HG03175 (cell line): Measurements from ENCODE around the gene PASD1.

Experiments used
- ATAC-seq: cut with Tn5 transposase; IDR thresholded peaks from one replicate; pipeline ENCODE4 v1.9.1; 2021; ENCODE audit warnings: mild to moderate bottlenecking, moderate library complexity; ENCODE audit not compliant: unreplicated experiment

Gene PASD1

DNA sequence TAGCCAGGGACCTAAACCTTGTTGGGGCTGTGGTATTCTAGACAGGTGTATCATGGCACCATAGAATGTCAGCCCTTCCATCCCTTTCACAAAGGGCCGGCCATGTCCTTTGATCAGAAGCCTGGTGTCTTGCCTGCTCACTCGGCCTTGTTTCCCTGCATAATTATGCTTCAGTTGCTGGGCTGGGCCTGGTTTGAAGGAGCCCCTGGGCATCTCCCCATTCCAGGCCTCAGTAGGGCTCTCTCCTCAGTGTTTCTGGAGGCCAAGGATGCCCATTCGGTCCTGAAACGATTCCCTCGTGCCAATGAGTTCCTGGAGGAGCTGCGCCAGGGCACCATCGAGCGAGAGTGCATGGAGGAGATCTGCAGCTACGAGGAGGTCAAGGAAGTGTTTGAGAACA lies 136.3 kb downstream of the PASD1 start:
- no peak for ATAC-seq

DNA sequence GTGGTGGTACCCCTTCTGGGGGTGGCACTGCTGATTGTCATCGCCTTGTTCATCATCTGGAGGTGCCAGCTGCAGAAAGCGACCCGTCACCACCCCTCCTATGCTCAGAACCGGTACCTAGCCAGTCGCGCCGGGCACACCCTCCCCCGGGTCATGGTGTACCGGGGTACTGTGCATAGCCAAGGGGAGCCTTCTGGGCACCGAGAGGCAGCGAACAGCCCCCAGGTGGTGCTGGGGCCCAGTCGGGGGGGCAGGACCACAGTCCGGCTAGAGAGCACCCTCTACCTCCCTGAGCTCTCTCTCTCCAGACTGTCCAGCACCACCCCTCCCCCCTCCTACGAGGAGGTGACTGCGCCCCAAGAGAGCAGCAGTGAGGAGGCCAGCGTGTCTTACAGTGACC lies 137.1 kb downstream of the PASD1 start:
- ATAC-seq, result no peak

DNA sequence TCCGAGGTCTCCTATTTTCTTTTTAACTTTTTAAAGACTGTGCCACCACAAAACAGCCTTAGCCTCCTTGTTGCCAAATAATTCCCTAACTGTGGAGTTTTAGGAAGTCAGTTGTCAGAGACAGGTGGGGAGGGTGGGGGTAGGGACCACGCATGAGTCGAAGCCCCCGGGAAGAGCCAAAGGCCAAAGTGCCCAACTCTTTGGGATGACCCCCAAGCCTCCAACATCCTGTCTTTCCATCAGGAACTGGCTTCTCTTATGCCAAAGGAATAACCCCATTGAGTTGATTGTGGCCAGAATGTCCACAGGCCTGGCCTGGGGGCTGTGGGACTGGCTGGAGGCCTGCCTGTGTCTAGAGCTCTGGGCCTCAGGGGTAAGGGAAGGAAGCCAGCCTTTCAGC lies 137.6 kb downstream of the PASD1 start:
- no peak for ATAC-seq

DNA sequence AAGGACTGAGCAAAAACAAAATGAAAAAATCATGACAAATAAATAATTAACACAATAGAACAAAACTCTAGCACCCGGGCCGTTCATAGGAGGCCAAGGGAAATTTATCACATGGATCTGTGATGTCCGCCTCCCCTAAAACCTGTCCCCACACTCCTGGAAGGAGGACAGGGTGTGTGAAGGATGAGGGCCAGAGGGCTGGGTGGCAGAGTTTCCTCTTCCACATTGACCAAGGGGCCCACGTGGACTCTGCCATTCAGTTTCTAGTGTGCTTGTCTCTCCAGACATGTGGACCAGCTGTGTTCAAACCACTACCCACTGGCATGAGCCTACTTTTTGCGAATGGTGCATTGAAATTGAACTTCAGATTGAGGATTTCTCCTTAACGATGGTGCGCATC lies 138.1 kb downstream of the PASD1 start:
- no peak for ATAC-seq

DNA sequence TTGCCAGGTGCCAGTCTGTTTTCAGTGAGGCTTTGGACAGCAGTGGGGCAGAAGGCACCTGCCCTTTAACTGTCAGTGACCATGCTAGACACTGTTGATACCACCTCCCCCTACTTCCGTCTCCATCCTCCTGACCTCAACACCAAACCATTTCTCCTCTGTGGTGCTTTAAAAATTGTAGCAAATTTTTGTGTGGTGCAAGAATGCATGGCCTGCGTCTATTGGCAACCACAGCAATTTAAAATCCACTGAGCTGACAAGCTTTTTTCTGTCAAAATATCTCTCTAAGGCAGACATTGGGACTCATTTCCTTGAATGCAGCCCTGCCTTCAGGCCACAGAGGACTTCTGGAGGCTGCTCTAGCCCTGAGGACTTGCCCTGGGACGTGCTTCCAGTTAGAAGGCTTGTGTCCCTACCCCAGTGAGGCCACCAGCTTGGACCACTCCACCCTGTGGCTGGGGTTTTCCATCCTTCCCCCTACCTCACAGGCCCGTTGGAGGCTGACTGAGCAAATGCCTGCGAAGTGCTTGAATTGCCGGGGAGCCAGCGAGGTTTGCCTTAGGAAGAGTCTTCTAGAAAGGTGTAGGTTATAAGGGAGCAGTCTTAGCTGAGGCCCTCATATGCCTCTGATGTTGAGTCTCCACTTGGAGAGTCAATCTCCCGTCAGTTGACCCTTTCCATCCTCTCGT lies 138.7 kb downstream of the PASD1 start:
- no peak for ATAC-seq

DNA sequence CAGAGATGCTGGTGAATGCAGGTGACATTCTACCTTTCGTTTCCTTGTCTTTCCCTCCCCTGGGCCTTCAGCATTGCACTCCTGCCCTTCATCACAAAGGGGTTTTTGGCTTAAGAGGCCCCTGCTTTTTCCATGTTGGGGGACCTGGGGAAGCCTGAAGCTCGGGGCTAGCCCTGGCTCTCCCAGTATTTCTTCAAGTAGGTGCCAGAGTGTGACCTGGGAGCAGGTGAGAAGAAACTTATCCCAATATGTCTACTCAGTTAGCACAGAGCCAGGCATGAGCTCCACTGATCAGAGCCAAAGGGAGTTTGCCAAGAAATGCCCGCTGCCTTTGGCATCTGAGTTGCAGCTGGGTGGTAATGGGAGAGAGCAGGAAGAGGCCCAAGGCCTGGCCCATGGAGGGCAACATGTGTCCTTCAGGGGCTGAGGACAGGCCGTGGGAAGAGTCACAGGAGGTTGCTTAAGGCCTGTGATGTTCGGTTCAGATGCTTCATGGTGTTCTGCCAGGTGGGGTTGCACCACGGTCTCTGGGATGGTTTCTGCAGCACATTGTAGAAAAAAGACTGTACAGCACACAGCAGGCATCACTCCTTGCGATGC lies 139.4 kb downstream of the PASD1 start:
- no peak for ATAC-seq

DNA sequence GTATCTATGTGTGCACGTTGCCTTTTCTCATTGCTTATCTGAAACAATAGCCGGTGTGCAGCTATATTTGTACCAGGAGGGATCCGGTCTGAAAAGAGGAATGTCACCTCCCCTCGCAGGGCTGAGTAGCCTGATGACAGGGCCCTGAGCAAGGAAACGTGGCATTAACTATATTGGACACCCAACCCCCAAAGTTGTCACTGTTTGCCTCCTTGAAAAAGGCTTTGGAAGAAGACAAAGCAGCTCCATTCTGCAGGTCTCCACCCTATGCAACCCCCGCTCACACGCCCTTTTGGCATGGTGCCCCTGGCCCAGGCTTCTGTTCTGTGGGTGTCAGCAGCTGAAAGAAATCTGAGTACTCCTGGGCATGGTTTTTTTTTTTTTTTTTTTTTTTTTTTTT lies 140.0 kb downstream of the PASD1 start:
- no peak for ATAC-seq

DNA sequence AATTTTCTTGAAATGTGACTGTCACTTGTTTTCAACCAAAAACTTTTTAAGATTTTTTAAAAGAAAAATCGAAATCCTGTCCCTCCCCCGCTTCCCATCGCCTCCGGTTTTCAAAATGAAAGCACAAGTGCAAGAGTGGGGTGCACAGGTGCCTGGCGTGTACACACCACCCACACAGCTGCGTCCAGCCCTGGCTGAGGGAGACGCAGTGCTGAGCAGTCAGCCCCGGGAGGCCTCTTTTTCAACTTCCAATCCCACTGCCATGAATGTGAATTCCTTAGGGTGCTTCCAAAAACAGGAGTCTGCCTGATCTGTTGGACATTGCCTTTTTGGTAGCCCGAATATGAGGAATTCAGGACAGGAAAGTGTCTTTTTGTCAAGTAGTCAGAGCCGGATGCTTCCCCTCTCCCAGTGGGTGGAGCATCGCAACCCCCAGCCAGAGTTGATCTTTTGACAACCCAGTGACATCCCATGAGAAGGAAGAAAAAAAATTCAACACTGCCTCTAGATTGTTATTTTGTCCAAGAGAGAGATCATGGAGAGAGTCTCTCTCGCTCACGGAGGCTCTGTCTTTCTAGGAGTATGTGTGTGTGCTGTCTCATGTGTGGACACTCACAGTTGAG lies 140.7 kb downstream of the PASD1 start:
- no peak for ATAC-seq

DNA sequence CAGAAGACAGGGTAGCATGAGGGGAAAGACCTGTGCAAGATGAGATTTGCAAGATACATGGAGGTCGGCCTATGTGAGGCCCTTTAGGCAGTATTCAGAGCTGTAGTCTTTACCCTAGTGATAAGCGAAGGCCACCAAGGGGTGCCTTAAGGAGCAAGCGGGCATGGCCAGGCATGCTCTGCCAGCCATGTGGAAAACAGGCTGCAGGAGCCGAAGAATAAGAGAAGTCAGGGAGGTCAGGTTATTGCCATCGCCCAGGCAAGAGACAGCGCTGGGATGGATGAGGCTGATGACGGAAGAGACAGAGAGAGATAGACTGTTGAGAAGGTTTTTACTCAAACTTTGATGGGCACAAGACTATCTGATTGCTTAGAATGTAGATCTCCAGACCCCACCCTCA lies 145.3 kb downstream of the PASD1 start:
- no peak for ATAC-seq

DNA sequence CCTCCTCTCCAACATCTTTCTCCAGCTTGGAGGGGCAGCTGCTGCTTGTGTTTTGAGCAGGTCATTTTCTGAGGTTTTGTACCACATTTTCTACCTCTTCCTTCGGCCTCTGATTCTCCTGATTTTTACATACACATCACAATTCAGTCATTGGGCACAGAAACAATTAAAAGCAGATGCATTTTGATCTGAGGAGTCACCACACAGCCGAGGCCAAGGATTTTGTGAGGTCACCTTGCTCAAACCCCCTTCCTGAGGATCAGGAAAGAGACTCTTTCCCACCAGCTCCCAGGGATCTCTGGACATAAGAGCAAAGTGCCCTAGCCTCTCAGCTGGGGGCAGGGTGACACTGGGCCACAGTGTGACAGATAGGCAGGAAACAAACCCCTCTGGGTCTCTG lies 147.0 kb downstream of the PASD1 start:
- ATAC-seq, result no peak

DNA sequence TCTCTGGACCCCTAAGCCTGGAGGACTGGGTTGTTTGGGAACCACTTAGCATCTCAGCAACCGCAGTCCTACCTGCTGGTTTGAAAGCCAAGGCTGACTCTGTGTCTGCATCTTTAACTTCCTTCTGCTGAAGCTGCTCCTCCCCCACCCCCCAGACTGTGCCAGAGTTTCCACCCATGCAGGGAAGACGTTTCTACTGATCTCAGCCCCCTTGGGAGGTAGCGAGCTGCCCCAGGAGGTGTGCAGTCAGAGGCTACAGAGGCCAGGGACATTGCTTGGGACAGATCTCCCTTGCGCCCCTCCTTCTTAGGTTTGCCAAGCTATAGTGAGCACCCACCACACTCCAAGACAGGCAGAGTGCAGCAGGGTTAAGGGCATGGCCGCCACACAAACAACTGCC lies 147.7 kb downstream of the PASD1 start:
- ATAC-seq, result no peak

DNA sequence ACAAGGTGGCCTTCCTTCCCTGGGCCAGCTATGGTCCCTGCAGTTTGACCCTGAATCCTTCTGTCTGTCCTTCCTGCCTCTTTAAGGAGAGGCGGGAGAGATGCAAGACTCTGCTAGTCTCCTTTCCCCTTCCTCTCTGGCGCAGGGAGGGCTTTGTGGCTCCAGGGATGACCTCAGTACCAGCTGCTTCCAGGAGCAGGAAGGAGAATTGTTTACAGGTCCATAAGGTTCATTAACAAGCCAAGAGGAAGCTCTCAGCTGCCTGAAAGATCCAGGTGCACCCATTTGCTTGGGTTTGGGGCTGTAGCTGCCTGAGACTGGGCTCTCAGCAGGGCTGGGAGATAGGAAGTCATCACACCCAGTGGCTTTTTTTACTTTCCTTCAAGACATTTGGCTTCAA lies 148.3 kb downstream of the PASD1 start:
- no peak for ATAC-seq

DNA sequence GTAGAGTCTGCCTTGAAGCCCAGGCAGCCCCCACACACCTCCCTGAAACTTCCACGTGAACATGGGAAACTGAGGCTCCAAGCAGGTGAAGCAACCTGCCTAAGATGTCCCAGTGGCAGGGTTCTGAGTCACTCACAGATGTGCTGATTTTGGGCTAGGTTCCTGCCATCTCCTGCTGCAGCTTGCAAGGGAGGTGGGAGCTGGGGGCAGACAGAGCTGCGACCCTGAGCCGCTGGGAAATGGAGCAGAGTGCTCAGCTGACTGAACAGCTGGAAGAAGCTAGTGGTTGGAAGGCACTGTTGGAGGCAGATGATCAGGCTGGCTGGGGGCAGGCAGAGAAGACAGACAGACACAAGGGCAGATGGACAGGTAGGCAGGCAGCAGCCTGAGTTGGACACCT lies 148.8 kb downstream of the PASD1 start:
- no peak for ATAC-seq

DNA sequence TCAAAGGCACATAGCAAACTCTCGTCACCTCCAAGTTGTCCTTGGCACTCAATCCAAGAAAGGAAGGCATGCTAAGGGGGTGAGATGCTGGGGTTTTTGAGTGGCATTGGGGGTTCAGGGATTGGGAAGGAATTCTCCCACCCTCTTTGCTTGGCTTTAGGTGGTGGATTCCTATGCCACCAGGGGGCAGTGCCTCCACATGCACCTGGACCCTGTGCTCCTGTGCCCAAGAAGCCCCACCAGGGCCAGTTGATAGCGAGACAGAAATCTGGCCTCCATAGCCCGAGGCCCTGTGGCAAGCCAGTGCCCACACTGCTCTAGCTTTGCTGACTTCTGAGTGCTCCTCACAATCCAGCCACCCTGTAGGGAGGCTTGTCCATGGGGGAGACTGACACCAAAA lies 150.4 kb downstream of the PASD1 start:
- no peak for ATAC-seq

DNA sequence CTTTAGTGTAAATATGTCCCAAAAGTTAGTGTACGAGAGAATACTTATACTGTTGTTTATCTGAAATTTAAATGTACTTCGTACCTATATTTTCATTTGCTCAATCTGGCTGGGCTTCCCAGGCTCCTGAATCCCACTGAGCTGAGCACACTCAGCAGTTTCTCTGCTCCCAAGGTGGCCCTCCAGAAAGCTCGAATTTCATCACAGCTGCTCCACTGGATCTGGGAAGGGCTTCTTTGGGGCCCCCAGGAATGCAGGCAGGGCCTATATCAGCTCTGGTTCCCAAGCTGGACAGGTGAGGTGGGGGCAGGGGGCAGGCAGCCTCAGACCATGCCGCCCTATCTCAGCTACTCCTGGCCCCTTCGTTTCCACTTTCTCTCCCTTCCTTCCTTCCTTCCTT lies 150.9 kb downstream of the PASD1 start:
- no peak for ATAC-seq

DNA sequence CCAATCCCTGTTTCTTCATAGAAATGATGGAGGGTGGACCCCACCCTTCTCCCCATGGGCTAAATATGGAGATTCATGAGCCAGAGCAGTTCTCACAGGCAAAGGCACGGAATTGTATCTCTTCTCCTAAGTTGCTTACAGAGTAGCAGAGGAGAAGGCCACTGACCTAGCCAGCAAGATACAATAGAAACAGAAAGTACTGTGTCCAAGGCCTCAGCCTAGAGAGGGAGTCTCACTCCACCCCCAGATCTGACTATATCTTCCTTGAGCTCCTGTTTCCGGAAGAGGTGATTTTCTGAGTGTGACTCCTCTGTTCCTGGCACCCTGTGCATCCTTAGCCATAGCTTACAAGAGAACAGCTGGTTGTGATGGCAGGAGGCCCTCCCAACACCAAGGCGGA lies 152.3 kb downstream of the PASD1 start, which contains the start of gene FATE1:
TSS of gene FATE1 (plus strand) at position 284 of the 400 bp plus-strand sequence. CDS start at position 369, 85 bp downstream.
- ATAC-seq, result no peak

DNA sequence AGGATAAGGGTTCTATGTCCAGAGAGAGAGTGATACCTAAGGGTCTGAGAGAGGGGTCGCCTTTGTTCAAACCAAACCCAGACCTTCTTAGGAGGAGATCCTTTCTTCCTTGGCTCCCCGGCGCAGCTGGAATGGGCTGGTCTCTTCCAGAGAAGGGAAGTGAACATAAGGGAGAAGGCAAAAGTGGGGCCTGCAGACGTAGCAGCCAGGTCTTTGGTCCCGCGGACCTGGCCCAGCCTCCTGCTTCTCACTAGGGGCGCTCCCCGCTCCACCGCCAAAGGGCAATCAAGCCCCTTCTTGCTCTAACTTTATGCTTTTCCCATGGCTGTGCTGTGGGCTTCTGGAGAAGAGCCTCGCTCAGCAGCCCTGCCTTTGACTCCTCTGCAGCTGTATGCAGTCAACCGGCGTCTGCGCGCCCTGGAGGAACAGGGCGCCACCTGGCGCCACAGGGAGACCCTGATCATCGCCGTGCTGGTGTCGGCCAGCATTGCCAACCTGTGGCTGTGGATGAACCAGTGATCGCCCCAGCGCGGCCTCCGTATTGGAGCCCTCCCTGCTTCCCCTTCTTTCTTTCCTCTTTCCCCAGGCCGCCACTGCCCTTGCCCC lies 158.9 kb downstream of the PASD1 start:
- no peak for ATAC-seq

DNA sequence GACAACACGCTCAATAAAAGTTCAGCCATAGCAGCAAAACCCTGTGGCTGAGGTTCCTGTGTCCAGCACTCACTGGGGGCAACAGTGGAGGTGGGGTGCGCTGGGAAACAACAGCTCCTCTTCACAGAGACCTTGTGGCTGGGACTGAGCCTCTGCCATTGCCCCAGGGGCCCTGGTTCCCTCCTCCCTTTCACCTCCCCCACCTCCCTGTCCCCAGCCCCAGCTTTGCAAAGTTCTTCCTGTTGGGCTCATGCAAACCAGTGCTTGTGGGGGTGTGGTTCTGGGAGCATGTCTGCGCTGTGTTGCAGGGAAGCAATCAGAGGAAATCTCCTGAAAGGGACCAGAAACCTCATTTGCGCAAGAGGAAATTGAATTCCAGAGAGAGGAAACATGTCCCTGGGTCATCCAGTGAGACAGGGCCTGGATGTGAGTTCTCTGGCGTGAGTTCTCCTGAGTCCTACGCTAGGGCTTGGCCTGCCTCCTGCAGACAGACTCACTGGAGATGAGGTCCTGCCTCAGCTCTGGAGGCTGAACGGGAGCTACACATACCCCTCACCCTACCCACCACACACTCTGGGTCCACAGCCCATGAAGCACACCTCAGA lies 159.8 kb downstream of the PASD1 start:
- no peak for ATAC-seq

DNA sequence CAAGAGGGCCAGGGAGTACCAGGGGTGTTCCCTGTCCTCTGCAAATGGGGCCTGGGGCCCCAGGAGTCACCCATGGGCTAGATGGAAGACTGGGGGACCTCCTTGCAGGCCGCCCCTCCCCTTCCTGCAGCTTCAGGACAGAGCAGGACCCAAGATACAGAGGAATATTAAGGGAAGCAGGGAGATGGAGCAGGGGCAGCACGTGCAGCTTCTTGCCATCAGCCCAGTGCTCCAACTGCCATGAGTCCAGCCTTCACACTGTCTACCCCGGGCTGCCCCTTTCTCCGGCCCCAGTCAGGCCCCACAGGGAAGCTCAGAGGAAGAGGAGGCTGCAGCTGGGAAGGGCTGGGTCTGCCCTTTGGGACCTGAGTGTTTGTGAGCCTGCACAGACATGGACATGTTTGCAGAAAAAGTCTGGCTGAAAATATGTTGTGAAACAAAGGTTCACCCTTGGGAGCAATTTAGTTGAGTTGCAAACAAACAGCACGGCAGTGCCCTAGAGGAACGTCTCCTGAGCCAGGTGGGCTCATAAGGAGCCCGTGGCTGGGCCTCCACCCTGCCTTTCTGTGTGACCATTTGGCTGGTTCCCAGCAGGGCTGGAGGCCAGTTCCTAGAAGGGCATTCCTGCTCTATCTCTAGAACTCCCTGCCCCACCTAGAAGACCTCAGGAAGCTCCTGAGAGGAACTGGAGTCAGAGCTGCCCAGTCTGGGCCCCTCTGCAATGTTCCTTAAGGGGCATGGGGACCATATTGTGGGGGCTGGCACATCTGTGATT lies 161.3 kb downstream of the PASD1 start:
- ATAC-seq, result no peak

DNA sequence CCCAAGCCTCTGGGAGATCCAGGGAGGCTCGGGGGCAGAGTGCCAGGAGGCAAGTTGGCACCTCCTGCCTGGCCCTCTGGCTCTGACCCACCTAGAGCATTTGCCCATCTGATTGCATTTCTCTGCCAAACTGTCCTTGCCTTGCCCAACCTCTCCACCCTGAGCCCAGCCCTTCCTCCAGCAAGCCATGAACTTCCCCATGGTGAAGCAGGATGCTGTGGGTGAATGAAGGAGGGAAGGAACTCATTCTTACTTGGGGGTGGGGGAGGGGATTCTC lies 161.8 kb downstream of the PASD1 start:
- no peak for ATAC-seq
